HepG2 (cell line): ENCODE data around the gene FGFR1OP2.

Experiments used
- ETS1 ChIP-seq: sonication (generic); formaldehyde crosslinking; IDR thresholded peaks from 2 replicates; pipeline ENCODE4 v1.4.0; 2020; ENCODE audit warnings: missing genetic modification reagents
- EZH2 ChIP-seq: conservative IDR thresholded peaks from 2 replicates; pipeline ENCODE4 v1.6.1; 2012; ENCODE audit warnings: mild to moderate bottlenecking, low read depth, low read length, moderate library complexity
- KDM6A ChIP-seq: IDR thresholded peaks from 2 replicates; pipeline ENCODE4 v1.6.1; 2016; ENCODE audit warnings: low read depth
- RFXAP ChIP-seq: sonication (generic); formaldehyde crosslinking; IDR thresholded peaks from 2 replicates; pipeline ENCODE4 v1.4.0; 2020; ENCODE audit warnings: missing genetic modification reagents, borderline replicate concordance
- YY1 ChIP-seq: IDR thresholded peaks from 2 replicates; pipeline ENCODE4 v1.6.1; 2011; ENCODE audit warnings: low read length, low read depth, moderate library complexity, mild to moderate bottlenecking; ENCODE audit not compliant: insufficient read depth, insufficient replicate concordance
- TF ChIP-seq, protein P1 (sequence below): sonication (generic); formaldehyde crosslinking; IDR thresholded peaks from 2 replicates; pipeline ENCODE4 v1.5.0; 2020; ENCODE audit warnings: mild to moderate bottlenecking, missing genetic modification reagents, moderate library complexity
- TF ChIP-seq, protein P2 (sequence below): sonication (generic); formaldehyde crosslinking; IDR thresholded peaks from 2 replicates; pipeline ENCODE4 v1.8.0; 2022; ENCODE audit warnings: missing genetic modification reagents, mild to moderate bottlenecking, moderate library complexity, borderline replicate concordance

DNA sequence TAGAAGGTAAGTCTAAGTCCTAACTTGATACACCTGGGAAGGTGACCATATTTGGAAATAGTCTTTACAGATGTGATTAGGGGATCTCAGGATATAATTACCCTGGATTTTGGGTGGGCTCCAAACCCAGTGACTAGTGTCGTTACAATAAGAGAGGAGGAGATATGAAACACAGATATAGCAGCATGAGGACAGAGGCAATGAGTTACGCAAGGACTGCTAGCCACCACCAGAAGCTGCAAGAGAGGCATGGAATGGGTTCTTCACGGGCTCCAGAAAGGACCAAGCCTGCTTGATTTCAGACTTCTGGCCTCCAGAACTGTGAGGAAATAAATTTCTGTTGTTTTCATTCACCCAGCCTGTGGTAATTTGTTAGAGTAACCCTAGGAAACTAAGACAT is 28.6 kb downstream of the FGFR1OP2 start:
- TF ChIP-seq KDM6A (CRISPR knock-in tag) = no peak
- TF ChIP-seq, protein P1, sequence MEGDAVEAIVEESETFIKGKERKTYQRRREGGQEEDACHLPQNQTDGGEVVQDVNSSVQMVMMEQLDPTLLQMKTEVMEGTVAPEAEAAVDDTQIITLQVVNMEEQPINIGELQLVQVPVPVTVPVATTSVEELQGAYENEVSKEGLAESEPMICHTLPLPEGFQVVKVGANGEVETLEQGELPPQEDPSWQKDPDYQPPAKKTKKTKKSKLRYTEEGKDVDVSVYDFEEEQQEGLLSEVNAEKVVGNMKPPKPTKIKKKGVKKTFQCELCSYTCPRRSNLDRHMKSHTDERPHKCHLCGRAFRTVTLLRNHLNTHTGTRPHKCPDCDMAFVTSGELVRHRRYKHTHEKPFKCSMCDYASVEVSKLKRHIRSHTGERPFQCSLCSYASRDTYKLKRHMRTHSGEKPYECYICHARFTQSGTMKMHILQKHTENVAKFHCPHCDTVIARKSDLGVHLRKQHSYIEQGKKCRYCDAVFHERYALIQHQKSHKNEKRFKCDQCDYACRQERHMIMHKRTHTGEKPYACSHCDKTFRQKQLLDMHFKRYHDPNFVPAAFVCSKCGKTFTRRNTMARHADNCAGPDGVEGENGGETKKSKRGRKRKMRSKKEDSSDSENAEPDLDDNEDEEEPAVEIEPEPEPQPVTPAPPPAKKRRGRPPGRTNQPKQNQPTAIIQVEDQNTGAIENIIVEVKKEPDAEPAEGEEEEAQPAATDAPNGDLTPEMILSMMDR (CRISPR knock-in tag) = no peak
- TF ChIP-seq ETS1 (CRISPR knock-in tag) = no peak
- no peak for TF ChIP-seq RFXAP (CRISPR knock-in tag)
- TF ChIP-seq, protein P2, sequence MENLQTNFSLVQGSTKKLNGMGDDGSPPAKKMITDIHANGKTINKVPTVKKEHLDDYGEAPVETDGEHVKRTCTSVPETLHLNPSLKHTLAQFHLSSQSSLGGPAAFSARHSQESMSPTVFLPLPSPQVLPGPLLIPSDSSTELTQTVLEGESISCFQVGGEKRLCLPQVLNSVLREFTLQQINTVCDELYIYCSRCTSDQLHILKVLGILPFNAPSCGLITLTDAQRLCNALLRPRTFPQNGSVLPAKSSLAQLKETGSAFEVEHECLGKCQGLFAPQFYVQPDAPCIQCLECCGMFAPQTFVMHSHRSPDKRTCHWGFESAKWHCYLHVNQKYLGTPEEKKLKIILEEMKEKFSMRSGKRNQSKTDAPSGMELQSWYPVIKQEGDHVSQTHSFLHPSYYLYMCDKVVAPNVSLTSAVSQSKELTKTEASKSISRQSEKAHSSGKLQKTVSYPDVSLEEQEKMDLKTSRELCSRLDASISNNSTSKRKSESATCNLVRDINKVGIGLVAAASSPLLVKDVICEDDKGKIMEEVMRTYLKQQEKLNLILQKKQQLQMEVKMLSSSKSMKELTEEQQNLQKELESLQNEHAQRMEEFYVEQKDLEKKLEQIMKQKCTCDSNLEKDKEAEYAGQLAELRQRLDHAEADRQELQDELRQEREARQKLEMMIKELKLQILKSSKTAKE (CRISPR knock-in tag) = no peak
- TF ChIP-seq EZH2 = no peak
- TF ChIP-seq YY1 = no peak
